HPDE6-E6E7 (cell line): ENCODE data around the gene LTF.
"Not testable (repeated sequence)": the region's sequence is repeated elsewhere in the genome, so short reads cannot be mapped to it uniquely, and the experiment has no call there.

Experiments used
- DNase-seq: peaks from one replicate; pipeline ENCODE4 v3.0.0; 2011; ENCODE audit warnings: missing footprints; ENCODE audit errors: extremely low spot score

Gene LTF

DNA sequence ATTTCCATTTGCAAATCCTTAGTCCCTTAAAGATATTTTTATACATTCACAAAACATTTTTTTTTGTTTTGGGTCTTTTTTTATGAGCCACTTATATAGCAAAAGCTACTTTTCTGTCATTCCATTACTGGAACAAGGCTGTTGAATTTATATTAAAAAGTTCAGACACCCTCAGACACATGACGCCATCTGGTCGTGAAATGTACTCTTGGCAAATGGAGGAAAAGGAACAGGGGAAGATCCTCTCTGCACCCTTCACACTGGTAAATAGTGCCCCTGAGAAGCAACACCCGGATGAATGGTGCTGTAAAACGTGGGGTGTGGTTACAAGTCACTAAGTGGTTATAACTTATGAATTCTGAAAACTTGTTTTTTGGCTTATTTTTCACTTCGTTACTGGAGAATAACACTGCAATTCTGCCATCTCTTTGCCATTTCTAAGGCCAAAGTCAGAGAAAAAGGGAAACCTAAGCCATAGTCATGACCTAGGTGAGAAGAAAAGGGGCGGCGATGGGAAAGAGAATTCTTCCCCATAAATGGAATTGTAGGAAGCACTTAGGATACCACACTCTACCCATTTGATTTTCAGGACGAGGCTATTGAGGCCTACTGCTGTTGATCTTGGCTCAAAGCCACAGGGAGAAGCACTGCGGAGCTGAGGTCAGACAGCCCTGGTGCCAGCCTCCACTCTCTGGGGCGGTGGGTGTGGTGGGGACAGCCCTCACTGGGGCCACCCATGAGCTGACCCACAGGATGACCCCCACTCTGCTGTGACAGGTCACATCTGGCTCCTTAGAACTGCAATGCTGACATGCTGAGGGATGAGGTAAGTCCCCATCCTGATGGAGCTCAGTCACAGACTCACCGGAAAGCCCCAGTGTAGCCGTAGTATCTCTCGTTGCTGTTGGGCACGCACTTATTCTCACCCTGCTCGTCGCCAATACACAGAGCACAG, 21.9 kb downstream of the LTF start:
- no peak for DNase-seq

DNA sequence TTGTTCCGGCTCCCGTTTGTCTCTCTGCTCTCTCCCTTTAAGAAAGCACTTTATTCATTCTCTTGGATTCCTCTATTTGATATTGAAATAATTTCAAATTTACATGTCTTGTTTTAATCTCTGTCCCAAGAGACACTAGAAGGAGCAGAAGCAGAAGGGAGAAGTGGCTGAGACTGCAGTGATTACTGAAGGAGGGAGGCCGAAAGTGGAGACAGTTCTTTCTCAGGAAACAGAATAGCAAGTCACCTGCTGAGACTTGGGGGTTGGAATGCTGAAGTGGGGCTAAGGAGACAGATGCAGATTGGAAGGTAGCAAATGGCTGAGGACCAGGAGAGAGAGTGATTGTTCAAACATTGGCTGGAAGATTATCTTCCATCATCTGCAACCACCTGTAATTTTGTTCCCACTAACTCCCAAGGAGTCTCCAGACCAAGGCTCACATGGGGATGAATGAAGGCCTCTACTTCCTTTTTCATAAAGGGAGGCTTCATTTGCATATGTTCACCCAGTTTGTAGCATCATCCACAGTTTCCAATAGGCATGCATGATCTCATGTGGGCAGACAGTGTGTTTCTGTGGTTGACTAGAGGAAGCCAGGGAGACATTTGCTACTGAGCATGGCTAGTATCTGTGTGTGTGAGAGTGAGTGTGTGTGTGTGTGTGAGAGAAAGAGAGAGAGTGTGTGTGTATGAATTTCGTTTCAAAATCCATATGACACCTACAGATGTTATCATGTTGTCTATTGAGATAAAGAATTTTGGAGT, 24.0 kb downstream of the LTF start:
- DNase-seq, result no peak

GRCh38 chr3:46438831-46439230, 25.9 kb downstream of the LTF start:
- DNase-seq, result no peak

DNA sequence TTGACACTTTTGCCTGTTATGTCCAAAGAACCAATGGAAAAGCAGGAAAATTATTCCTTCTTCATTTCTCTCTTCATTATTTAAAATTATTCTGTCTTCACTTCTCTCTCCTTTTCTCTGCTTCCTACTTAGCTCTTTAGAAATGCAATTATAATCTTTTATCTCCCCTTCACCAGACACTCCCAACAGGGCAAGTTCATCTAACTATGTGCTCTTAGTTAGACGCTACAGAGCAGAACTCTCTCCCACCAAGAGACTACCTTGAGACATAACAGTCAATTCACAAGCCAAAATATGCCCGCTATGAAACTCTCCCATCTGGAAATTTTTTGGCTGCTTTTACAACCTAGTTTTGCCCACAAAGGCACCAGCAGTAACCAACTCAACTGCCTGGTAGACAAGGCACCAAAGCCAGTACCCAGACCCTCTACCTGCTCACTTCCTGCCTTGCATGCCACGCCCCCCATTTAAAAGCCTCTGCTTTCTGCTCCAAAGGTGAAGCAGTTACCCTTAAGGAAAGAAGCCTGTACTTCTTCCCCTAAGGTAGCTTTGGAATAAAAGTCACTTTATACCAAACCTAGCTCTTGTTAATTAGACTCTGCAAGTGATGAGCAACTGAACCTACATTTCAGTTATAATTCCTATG, 29.5 kb downstream of the LTF start:
- no peak for DNase-seq

GRCh38 chr3:46433841-46434240, 30.9 kb downstream of the LTF start:
- no peak for DNase-seq

- not testable (repeated sequence) for DNase-seq
Measured at GRCh38 chr3:46433118-46433517, 31.6 kb downstream of the LTF start.

GRCh38 chr3:46431905-46432304, 32.8 kb downstream of the LTF start:
- DNase-seq, result not testable (repeated sequence)

DNA sequence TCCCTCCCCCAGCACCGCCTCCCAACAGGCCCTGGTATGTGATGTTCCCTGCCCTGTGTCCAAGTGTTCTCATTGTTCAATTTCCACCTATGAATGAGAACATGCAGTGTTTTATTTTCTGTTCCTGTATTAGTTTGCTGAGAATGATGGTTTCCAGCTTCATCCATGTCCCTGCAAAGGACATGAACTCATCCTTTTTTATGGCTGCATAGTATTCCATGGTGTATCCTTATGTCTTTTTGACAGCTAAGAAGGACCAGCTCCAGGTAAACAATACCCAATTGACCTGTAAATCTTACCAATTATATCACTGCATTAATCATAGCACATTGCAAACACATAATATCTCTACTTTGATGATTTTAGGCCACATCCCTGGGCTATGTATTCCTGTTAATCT, 33.8 kb downstream of the LTF start:
- not testable (repeated sequence) for DNase-seq

- no peak for DNase-seq
Measured at GRCh38 chr3:46429671-46430070, 35.0 kb downstream of the LTF start.

DNA sequence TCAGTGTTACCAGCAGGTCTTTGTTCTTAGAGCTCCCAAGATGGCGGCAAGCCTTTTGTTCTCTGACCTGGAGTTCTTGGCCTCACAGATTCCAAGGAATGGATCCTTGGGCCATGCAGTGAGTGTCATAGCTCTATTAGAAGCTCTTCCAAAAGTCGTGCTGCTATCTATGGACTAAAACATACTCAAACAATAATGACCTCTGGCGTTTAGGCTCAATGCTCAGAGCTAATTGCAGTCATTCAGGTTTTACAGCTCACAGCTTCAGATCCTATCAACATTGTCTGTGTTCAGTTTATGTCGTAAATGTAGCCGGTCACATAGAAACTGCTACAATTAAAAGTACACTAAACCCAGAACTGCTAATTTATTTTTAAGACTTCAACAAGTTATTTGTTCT, 35.5 kb downstream of the LTF start:
- DNase-seq, result no peak

GRCh38 chr3:46427916-46428833, 36.5 kb downstream of the LTF start:
- no peak for DNase-seq

- DNase-seq, result not testable (repeated sequence)
Measured at GRCh38 chr3:46427404-46427803, 37.3 kb downstream of the LTF start.

- DNase-seq, result not testable (repeated sequence)
Measured at GRCh38 chr3:46426476-46426875, 38.2 kb downstream of the LTF start.

DNA sequence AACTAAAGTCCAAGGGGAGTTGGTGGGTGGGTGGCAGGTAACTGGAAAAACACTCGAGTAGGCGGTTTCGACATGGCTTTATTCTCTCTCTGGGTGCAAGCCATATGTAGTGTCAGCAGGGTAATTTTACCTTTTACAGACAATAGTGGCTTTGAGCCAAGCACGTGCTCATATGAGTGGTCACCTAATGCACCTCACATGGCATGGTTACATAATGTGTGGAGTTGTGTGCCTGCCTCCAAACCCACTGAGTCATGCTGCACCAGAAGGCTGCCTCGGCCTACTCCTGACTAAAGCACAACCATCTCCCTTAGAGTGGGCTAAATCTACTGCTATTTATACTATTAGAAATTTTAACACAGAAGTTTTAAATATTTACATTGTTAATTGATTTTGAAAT, 41.1 kb downstream of the LTF start:
- no peak for DNase-seq

- DNase-seq, result peak; percentile 63
Measured at GRCh38 chr3:46422617-46423016, 42.1 kb downstream of the LTF start.

- no peak for DNase-seq
Measured at GRCh38 chr3:46420931-46421330, 43.8 kb downstream of the LTF start.

DNA sequence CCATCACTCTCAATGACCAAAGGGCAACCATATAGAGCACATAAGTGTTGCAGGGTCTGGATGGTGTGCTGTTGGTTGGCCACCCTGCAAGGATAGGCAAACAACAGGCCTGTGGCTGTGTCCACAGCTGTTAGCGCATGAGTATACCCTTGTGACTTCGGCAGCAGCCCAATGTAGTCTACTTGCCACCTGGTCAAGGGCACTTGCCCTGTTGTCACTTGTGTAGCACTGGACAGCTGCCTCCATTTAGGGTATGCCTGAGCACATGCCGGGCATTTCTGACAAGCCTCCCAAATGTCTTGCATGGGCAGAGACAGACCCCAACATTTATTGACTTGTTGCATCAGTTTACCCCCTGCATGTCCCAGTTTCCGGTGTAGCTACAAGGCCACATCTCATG, 44.9 kb downstream of the LTF start:
- DNase-seq, result no peak

DNA sequence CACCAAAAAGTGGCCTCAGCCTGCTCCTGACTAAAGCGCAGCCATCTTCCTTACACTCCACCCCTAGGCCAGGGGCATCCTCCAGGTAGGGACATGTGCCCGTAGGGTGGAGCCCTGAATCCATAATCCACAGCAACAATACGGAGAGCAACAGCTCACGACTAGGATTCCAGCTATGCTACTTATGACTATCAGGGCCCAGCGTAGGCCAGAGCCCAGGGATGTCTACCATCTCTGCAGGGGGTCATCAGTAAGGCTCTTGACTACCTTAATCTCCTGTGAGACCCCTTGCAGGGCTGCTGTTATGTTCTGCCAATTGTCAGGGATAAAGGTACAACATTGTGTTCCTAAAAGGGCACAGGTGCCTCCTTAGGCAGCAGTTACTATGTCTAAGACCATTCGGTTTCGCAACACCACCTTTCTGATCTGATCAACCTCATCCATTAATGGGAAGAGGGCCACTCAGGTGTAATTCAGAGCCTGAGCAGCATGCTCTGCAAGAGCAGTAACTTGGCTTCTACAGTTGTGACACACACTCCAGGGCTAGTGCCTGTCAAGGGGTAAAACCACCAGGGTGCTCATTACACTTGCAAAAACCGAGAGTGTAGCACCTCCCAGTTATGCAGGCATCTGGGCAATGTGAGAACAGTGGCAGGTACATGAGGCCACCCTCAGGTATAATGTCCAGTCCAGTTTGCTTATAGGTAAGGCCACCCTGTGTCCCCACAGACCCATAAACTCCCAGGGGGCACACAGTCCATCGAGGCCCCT, 46.7 kb downstream of the LTF start:
- no peak for DNase-seq

GRCh38 chr3:46416811-46417510, 47.7 kb downstream of the LTF start:
- no peak for DNase-seq
